Endometrial microvascular endothelial cells (primary cell): ENCODE measurements around the gene RTEL1. TPM values are rescaled to one million over a fixed set of nuclear protein-coding genes. Genes with fewer than 3 reads are reported as not detected.
"Not testable (repeated sequence)": the region's sequence is repeated elsewhere in the genome, so short reads cannot be mapped to it uniquely, and the experiment has no call there.

Experiments
- in situ Hi-C: cut with HindIII; loops from 2 replicates; pipeline ENCODE4 v1.10.0; 2017; ENCODE audit warnings: low sequenced_read_pairs, low pct_unique_long_range_greater_than_20kb; ENCODE audit errors: inconsistent ontology term
- total RNA-seq: library from RNA; depleted of rRNA; stranded (reverse); fragments of >200 nt; gene quantifications from one replicate; pipeline ENCODE4 v1.2.3, GENCODE V29; 2015; ENCODE audit errors: inconsistent ontology term

RTEL1 gene, protein sequence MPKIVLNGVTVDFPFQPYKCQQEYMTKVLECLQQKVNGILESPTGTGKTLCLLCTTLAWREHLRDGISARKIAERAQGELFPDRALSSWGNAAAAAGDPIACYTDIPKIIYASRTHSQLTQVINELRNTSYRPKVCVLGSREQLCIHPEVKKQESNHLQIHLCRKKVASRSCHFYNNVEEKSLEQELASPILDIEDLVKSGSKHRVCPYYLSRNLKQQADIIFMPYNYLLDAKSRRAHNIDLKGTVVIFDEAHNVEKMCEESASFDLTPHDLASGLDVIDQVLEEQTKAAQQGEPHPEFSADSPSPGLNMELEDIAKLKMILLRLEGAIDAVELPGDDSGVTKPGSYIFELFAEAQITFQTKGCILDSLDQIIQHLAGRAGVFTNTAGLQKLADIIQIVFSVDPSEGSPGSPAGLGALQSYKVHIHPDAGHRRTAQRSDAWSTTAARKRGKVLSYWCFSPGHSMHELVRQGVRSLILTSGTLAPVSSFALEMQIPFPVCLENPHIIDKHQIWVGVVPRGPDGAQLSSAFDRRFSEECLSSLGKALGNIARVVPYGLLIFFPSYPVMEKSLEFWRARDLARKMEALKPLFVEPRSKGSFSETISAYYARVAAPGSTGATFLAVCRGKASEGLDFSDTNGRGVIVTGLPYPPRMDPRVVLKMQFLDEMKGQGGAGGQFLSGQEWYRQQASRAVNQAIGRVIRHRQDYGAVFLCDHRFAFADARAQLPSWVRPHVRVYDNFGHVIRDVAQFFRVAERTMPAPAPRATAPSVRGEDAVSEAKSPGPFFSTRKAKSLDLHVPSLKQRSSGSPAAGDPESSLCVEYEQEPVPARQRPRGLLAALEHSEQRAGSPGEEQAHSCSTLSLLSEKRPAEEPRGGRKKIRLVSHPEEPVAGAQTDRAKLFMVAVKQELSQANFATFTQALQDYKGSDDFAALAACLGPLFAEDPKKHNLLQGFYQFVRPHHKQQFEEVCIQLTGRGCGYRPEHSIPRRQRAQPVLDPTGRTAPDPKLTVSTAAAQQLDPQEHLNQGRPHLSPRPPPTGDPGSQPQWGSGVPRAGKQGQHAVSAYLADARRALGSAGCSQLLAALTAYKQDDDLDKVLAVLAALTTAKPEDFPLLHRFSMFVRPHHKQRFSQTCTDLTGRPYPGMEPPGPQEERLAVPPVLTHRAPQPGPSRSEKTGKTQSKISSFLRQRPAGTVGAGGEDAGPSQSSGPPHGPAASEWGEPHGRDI (N-terminal part only)
- 15.1 TPM for total RNA-seq

DNA sequence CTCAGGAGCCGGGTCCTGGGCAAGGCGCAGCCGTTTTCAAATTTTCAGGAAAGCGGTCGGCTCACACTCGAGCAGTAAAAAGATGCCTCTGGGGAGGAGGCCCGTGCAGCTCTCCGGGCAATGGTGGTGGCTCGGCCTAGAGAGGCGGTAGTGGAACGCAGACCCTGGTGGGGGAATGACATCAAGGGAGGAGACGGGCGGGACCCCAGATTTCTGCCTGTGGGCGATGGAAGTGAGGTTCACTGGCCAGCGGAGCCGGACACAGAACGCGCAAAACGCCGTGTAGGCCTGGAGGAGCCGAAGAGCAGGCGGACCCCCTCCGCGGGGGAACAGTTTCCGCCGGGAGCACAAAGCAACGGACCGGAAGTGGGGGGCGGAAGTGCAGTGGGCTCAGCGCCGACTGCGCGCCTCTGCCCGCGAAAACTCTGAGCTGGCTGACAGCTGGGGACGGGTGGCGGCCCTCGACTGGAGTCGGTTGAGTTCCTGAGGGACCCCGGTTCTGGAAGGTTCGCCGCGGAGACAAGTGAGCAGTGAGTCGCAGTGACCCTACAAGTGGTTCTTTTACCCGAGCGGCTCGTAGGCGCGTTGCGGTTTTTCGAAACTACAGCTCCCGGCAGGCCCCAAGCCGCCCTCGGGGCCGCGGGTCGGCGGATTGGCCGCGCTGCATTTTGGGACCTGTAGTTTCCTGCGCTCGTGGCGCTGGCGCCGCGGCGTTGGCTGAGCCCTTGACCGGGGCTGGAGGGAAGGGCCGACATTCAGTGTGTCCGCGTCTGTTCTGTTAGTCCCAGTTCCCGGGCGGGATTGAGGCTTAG lies at the start of gene RTEL1:
RTEL1 (plus strand) TSS at position 376 of the 812 bp plus-strand sequence. CDS start 1,091 bp downstream, outside the sequence.
- in situ Hi-C loops: no loop called here

DNA sequence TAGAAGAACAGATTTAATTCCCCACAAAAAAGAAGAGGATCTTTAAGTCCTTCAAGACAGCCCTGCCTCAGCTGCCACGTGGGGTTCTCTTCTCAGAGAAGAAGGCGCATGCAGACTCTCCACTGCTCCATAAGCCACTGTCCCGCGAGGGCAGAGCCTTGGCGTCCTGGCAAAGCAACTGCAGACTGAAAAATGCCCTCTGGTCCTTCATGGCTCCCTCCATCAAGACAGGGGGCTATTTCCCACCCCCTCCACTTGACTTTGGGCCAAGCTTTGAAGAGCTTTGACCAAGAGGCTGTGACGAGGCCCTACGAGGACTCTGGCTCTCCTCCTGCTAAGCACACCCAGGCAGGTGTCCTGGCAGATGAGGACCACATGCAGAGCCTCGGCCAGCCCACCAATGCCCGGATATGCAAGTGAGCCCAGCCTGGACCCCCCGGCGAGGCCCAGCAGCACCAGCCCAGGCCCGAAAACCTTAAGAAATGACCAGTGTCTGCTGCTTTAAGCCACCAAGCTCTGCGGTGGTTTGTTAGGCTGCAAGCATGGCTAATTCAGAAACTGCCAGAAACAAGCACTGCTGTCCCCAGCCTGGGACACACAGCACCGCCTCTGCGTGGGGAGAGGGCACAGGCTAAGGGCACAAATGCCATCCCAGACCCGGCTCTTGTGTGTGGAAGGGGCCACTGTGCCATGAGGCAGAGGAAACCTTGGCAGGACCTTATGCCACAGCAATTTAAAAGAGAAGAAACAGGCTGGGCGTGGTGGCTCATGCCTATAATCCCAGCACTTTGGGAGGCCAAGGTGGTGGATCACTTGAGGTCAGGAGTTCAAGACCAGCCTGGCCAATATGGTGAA lies 47.3 kb upstream of the RTEL1 start:
- in situ Hi-C loops: no loop called here

DNA sequence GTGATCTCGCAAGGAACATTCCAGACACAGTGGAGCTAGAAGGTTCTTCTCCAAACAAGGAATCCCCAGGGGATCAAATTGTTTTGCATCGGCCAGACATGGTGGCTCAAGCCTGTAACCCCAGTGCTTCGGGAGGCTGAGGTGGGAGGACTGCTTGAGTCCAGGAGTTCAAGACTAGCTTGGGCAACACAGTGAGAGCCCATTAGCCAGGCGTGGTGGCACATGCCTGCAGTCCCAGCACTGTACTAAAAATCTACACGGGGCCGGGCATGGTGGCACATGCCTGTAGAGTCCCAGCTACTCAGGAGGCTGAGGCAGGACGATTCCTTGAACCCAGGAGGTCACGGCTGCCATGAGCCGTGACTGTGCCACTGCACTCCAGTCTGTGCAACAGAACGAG lies 46.5 kb upstream of the RTEL1 start:
- in situ Hi-C loops: no loop called here

DNA sequence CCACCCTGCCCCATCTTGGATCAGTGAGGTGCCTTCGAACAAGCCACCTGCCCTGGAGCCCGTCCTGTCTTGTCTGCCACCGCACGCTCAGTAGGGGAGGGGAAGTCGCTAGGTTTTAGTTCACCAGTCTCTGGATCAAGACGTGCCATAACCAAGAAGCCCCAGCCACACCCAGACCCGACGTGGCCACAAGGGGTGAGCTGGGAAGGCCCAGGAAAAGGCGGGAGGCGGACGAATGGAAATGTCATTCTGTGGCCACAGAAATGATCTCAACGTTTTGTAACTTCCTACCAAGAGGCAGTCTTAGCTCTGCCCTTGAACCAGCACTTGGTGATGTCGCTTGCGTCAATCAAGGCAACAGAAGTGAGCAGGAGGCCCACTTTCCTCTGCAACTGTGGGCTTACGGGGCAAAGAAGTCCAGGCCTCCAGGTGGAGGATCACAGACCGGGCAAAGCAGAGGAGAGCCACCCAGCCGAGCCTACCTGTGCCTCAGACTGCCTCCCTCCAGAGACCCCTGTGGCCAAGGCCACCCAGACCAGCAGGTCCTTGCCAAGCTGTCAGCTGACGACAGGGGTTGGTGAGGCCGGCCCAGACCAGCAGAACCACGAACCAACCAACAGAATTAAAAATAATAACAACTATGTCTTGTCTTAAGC lies 45.7 kb upstream of the RTEL1 start:
- in situ Hi-C loops: no loop called here

DNA sequence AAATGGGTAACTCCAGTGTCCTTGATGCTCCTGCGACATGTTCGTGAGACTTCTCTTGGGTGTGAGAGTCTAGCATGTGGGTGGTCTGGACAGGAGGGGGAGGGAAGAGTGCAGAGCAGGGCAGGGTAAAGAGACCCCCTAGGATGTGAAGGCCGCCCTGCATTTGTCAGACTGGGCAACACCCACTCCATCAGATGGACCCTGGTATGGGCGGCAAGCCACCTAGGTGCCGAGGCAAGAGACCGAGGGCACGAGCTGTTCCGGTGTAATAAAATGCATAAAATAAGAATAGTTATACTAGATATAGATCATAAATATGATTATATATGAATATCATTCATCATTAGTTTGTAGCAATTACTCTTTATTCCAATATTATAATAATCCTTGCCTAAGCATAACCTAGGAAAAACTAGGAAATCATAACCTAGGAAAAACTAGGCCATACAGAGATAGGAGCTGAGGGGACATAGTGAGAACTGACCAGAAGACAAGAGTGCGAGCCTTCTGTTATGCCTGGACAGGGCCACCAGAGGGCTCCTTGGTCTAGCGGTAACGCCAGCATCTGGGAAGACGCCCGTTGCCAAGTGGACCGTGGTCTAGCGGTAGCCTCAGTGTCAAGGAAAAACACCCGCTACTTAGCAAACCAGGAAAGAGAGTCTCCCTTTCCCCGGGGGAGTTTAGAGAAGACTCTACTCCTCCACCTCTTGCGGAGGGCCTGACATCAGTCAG lies 44.1 kb upstream of the RTEL1 start:
- in situ Hi-C loops: not testable (repeated sequence)

DNA sequence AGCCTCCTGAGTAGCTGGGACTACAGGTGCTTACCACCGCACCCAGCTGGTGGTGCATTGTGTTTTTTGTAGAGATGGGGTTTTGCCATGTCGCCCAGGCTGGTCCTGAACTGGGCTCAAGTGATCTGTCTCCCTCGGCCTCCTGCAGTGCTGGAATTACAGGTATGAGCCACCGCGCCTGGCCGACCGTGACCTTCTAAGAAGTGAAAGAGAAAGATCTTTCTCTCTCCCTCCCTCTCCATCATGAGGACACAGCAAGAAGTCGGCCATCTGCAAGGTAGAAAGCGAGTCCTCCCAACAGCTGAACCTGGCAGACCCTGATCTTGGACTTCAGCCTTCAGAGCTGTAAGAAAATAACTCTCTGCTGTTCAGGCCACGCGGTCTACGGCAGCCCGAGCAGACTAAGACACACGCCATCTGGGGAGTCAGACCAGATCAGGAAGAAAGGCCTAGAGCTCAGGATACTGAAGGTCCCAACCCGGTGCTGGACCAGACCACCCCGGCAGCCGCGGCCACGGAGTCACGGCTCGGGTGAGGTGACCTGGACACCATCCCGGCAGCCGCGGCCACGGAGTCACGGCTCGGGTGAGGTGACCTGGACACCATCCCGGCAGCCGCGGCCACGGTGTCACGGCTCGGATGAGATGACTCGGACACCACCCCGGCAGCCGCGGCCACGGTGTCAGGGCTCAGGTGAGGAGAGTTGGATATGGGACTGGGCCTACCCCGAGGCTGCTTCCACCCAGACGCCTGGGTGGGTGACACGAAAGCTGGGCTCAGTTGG lies 40.8 kb upstream of the RTEL1 start:
- in situ Hi-C loops: no loop called here

DNA sequence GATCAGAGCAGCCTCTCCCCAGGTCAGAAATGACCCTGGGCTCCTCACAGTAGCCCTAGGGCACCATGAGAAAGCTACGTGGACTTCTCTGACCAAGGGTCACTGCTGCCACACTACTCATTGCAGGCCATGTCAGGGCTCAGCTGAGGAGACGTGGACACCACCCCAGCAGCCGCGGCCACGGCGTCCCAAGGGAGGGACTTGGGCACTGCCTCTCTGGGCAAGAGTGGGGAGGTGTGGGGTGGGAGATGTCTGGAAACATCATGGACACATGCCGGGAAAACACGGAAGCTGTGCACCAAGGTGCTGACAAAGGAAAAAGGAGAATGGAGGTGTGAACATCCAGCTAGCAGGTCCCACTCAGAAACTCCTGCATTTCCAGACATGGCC lies 40.2 kb upstream of the RTEL1 start:
- in situ Hi-C loops: no loop called here

DNA sequence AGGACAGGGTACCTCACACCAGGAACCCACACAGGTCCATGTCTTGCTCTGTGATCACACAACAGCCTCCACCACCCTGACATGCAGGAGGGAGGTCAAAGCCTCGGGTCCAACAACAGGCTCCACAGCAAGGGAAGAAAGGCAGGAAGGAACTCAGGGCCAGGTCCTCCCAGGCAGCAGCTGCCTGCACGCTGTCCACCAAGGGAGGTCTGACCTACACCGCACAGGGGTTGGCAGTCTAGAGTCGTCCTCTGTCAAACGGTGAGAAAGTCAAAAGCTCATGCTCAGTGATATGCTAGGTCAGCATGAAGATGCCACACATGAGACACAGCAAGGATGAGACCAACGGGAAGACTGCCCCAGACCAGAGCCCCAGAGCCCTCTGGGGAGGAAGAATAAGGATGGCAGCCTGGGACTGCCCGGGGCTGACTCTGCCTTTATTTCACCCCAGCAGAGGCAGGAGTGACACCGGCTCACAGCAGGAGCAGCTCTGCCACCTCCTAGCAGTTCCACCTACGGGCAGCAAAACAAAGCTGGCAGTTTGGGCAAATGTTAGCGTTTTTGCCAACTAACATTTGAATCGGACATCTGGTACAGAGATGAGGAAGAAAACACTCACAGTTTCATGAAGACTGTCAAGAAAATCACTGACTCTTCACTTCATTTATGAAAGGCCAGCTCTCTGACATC lies 39.7 kb upstream of the RTEL1 start:
- in situ Hi-C loops: no loop called here

DNA sequence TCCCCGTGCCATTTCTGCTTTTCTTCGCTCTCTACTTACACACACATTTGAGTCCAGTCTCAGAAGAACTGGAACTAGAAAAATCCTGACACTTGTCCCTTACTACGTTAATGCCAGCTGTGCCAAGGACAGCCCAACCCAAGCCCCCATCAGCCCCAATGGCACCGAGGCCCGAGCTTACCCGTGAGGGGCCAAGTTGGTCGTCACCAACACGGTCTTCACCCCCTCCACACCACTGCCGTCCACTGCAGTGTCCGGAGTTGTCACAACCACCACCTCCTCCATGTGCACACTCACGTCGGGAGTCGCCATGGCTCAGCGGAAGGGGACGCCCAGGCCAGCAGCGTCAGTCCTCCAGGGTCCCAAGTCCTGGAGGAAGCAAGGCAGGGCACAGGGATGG lies 39.0 kb upstream of the RTEL1 start:
- in situ Hi-C loops: no loop called here

DNA sequence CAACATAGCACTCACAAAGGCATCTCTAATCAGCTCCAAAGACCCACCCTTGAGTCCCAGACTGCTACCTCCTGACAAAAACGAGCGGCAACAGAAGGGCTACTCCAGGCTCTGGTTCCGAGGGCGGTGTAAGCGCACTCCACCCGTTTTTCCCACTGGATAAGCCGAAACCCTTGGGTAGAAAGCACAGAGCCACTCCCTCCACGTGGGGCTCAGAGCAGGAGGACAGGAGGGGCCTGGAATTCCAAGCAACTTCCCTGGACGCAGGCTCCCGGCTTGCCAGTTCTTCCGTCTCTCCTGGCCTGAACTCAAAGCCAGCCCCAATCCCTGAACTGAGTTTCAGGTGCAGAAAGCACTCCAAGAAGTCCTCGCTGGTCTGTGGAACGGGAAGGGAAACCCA lies 38.6 kb upstream of the RTEL1 start:
- in situ Hi-C loops: no loop called here

DNA sequence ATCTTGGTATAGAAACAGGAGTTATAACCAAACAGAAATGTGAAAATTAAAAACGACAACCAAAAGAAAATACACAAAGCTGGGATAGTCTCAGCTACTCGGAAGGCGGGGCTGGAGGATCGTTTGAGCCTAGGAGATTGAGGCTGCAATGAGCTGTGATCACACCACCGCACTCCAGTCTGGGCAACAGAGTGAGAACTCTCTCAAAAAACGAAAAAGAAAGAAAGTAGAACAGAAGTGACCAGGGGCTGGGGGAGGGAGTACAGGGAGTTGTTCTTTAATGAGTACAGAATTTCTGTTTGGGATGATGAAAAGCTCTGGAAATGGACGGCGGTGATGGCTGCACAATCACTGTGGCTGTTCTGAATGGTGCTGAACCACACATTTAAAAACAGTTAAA lies 37.1 kb upstream of the RTEL1 start:
- in situ Hi-C loops: no loop called here

DNA sequence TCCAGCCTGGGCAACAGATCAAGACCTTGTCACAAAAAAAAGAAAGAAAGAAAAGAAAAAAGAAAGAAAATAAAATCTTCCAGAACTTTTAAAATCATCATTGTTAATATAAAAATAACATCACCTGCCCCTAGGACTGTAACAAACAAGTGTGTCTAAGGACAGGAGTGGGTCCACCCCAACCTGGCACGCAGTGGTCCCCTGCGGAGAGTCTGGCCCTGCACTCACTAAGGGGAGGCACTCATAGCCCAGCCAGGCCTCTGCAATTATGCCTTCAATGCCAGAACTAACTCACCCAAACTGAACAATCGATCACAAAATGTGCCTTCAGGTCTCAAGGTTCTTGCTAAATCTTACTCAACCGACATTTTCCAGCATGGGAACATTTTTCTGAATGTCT lies 36.0 kb upstream of the RTEL1 start:
- in situ Hi-C loops: no loop called here

DNA sequence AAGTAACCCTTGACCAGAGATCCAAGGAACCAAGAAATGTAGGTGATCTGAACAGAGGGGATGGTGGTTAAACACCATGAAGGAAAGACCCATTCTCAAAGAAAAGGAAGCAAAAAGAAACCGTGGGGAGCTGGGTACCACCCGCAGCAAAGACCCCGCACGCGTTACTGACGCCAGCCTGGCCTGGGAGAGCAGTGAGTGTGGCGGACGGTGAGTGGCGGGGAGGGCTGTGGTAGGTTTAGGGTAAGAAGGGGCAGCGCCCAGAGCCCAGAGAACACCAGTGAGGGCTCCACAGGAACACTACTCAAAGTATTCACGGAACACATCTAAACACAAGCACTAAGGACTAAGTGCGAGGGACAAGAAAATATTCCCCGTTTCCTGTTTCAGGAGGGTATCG lies 35.4 kb upstream of the RTEL1 start:
- in situ Hi-C loops: no loop called here

DNA sequence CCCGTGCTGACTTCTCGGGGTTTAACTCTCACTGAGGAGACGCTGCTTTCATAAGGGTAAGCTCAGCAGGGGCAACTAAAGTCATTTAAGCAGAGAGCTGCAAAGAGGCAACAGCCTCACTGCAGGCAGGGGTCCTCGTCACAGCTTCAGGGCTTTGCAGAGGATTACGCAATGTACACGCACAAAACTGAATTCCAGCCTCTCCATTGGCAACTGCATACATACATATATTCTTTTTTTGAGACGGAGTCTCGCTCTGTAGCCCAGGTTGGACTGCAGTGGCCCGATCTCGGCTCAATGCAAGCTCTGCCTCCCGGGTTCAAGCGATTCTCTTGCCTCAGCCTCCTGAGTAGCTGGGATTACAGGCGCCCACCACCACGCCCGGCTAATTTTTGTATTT lies 33.6 kb upstream of the RTEL1 start:
- in situ Hi-C loops: no loop called here

DNA sequence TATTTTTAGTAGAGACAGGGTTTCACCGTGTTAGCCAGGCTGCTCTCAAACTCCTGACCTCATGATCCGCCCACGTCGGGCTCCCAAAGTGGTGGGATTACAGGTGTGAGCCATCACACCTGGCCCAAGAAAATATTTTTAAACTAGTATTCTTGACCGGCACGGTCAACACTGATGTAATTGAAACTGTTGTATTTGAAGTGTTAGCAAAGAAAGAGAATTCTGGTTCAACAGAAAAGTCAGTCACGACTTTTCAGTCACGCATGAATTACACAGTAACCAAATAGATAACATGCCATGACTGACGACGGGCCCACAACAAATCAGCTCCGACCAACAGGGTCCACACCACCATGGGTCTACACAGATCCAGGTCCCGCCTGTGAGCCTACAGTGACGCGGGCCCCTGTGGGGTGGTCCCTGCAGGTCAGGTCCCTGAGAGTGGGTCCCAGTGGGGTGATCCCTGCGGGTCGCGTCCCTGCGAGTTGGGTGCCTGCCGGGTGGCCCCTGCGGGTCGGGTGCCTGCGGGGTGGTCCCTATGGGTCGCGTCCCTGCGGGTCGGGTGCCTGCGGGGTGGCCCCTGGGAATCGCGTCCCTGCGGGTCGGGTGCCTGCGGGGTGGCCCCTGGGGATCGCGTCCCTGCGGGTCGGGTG lies 32.2 kb upstream of the RTEL1 start:
- in situ Hi-C loops: no loop called here
